NCI-H748 (cell line): Measurements from ENCODE around the gene MACROD2.
"Not testable (repeated sequence)": the region's sequence is repeated elsewhere in the genome, so short reads cannot be mapped to it uniquely, and the experiment has no call there.

Experiments used
- DNase-seq: peaks from one replicate; lab custom pipeline; 2025; ENCODE audit not compliant: unreplicated experiment; lab: John Stamatoyannopoulos, UW

MACROD2 gene

DNA sequence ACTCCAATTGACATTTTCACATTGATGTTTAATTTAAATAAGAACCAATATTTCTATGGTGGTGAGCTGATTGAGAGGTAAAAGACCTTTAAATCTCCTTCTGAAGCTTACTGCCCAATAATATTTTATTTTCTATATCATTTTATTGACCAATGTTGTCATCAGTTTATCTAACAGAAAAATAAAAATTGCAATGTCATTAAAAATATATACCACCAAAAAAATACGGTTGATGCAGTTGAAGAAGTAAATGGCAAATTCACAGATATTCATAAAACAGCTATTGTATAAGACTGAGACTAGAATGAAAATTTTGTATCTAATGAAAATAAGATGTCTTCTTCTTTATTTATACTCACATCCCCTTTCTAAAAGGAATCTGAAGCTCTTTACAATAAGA lies 1375.1 kb downstream of the MACROD2 start:
- no peak for DNase-seq

- no peak for DNase-seq
These were observed 1379.4 kb downstream of the MACROD2 start for GRCh38 chr20:15374682-15375081.

DNA sequence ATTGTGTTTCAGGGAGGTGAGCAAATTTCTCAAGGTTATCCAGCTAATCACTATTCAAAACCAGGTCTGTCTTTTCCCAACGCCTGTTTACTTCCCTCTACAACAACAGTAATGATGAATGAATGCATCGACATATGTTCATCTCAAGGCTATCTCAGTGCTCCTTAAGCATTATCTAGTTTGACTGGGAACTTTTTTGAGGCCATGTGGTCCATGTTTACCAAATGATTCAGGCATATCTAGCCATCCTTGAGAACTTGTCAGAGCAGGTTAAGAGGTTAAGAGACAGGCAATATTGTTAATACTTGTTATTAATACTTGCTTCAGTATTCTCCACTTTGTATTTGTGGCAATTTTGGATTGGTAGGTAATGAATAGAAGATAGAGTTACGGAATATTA lies 1380.5 kb downstream of the MACROD2 start:
- no peak for DNase-seq

DNA sequence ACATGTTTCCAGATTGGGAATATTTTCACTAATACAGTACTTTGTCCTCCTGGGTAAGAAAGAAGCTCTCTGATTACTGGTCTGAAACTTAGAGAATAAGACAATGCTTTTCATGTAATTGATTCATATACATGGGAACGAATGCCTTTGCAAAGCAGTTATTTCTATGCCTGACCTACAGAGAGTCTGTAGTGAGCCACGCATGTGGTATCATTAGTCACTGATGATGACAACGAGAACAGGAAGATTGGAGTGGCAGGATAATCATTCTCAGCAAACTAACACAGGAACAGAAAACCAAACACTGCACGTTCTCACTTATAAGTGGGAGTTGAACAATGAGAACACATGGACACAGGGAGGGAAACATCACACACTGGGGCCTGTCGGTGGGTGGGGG lies 1382.3 kb downstream of the MACROD2 start:
- DNase-seq: not testable (repeated sequence)

DNA sequence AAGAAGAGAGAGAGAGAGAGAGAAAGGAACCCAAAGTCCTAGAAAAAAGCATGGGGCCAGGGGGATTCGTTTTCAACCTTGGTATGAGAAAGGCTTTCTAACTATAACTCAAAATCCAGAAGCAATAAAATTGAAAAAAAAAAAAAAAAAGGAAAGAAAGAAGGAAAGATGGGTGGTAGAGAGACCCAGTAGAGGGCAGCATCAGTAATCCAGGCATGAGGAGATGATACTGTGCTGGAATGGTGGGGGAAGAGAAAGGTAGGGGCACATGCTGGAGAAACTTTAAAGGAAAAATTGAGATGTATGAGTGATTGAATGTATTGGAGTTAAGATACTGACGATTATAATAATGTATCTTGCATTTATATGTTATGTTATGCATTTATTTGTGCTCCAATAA lies 1382.8 kb downstream of the MACROD2 start:
- no peak for DNase-seq

DNA sequence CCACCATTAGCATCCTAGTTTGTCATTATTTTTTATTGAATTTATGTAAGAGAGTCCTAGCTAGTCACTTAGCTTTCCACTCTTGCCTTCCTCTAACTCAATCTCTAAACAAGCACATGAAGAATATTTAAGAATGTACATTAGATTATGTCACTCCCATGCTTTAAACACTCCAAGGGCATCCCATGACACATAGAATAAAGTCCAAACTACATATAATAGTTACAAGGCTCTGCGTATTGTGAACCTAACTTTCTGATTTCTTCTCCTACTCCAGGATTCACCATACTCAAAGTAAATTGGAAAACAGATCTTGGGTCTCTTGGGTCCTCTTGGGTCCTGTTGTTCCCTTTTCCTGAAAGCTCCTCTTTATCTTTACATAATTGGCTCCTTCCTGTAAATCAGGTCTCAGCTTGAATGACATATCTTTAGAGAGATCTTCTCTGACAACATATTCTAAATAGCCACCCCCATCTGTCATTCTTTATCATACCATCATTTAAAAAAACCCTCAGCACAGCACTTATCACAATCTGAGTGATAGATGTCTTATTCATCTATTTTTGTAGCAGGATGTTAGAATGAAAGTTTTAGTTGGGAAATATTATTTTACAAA lies 1384.5 kb downstream of the MACROD2 start:
- DNase-seq: no peak

- no peak for DNase-seq
These were observed 1385.5 kb downstream of the MACROD2 start for GRCh38 chr20:15380770-15381169.

DNA sequence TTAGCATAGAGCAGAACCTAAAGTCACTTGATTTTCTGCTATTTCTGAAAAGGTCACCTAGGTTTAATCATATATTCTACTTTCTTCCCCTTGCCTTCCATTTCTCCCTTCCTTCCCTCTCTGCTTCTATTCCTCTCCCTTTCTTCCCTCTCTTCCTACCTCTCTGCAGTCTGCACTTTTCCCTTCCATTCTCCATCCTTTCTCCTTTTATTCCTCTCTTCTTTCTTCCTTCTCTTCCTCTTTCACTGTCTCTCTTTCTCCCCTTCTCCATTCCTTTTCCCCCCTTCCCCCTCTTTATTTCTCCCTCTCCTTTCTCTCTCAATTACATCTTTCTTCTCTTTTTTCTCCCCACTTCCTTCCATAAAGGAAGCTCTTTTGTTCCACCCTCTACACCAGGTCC lies 1391.9 kb downstream of the MACROD2 start:
- no peak for DNase-seq

GRCh38 chr20:15395457-15395856 lies 1400.1 kb downstream of the MACROD2 start:
- DNase-seq: no peak

DNA sequence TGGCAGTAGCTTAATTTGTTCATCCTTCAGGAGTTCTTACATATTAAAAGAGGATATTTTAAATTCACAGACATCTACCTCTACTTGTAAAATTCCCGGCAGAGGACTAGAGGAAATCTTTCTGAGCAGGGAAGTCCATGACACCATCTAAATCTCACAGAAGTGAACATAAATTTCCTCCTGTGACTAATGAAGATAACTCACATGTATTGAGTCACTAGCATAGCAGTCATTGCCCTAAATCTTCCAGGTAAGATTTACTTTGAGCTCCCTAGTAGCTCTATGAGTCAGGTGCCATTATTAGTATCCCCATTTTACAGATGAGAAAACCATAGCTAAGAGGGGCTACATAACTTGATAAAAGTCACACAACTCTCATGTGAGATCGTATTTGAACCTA lies 1400.7 kb downstream of the MACROD2 start:
- DNase-seq: no peak

GRCh38 chr20:15396900-15397299 lies 1401.6 kb downstream of the MACROD2 start:
- DNase-seq: no peak

DNA sequence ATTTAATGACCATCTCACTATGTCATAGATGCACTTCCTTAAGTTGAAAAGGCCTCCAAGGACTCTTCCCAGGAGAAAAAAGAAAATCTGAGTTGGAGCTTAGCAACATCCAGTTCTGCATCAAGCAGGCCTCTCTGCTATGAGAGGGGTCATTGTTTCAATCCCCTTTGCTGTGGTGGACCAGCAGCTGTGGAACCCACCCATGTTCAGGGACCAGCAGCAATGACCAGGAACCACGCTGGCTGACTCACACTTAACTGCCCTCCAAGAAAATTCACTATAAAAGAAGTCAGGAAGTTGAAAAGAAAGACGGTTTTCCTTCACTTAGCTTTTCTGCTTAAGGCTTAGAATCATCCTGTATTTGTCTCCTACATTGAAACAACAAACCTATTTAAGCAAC lies 1404.5 kb downstream of the MACROD2 start:
- DNase-seq: no peak

DNA sequence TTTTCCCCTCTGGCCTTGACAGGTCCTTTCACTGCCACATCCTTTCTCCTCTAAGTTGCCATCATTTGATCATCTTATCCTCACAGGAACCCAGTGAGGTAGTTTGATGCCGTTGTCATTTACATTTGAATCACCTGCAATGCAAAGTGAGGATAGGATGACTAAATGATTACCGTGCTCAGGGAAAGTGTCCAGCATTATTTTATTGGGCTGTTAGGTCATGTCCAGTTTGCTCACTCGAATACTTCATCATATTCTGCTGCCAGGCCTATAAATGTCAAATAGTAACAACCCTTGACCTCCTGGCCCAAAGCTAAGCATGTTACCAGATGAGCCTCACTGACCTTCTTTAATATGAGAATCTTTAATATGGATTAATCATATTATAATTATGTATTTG lies 1410.8 kb downstream of the MACROD2 start:
- no peak for DNase-seq

GRCh38 chr20:15411781-15412180 lies 1416.5 kb downstream of the MACROD2 start:
- DNase-seq: no peak

DNA sequence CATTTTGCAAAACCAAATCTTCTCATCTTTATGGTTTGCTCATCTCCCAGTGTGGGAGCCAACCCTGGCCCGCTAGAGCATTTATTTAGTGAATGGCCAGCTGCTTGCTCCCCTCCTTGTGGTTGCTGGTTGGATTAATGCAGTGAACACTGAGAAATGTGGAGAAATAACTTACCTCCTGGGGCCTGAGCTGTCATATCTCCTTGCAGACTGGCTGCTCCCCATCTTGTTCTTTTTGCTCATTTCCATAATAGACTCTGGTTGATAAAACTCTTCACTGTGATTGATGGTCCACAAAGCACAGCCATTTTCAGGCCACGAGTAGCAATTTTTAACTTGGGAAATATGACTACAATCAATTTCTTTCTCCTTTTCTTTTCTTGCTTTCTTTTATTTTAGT lies 1420.6 kb downstream of the MACROD2 start:
- no peak for DNase-seq

- no peak for DNase-seq
These were observed 1424.5 kb downstream of the MACROD2 start for GRCh38 chr20:15419856-15420255.

GRCh38 chr20:15422966-15423365 lies 1427.7 kb downstream of the MACROD2 start:
- no peak for DNase-seq

GRCh38 chr20:15439551-15439950 lies 1444.2 kb downstream of the MACROD2 start:
- DNase-seq: no peak

DNA sequence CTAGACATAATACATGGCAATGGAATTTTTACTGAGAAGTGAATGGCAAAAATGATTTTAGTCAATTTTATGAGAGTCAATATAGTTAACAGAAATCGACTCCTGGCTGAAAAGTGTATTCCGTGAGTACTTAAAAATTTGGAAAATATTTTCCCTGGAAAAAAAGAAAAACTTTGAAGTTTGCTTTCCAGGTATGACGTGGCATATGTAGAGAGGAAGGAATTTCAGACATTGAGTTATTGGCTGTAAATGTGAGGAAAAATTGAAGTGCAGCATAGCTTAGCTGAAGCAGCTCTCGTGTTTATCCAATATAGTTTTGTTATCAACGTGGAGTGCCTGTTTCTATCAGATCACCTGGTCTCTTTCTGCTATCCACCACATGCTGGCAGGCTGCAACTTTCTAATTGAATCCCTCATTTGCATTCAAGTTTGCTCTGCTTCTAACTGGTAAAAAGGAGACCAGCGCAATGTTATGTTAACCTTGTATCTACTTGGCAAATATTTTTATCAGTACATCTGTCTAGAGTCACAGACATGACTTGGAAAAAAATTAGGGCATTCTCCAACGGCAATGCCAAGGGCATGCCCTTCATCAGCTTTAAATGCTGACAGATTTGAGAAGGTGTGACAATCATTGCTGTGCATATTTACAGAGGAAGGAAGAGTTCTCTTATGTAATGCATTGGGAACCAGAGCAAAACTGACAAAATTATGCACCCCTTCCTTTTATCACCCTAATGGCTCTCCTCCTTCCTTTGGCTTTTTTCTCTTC lies 1444.9 kb downstream of the MACROD2 start:
- DNase-seq: no peak

DNA sequence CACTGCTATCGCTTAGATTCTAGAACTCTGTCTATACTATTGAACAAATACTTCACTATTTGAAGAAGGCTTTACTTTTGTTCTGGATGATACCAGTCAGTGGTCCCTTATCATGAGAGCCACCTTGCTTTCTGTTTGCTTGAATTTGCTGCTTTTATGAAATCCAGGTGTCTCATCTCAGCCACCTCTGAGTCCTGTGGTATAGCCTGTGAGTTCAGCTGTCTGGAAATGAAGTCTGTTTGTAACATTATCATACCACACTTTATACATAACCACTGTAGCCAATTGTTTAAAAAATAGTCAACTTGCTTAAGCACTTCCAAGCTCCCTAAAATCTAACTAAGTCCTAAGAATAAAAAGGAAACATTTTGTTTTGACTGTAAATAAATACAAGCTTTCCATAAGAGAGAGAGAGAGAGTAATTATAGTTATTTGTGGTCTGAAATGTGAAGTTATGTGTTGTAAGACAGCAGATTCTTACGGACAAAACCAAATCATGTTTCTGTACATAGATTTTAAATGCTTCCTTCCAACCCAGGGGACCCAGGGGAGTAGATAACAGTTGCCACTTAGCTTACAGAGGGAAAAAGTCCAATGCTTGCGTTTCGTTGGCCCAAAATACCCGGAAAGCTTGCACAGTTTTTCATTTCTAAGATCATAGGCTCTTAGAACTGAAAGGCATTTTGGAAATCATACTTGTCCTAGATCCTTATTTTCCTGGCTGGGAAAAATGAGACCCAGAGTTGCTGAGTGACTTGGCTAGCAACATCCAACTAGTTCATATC lies 1449.9 kb downstream of the MACROD2 start:
- no peak for DNase-seq

DNA sequence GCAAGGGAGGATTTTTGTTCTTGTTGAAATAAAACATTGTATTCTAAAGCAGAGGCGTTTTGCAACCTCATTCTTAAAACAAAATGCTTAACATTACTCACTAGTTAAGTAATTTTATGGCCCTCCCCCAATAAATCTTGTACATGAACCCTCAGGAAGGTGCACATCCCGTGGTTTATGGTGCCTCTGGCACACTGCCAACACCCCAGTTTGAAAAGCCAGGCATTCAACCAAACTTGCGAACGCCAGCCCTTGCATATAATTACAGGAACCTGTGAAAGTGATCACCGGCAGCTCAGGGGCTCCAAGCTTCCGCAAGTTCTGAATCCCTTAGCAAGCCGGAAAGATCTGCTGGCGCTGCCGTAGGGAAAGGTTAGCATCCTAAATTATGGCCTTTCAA lies 1451.1 kb downstream of the MACROD2 start:
- DNase-seq: no peak

GRCh38 chr20:15447549-15447948 lies 1452.2 kb downstream of the MACROD2 start:
- DNase-seq: no peak
